GM12892 (cell line): Measurements from ENCODE around the gene CIC.

ENCODE experiments used
- POLR2A ChIP-seq: IDR thresholded peaks from 2 replicates; pipeline ENCODE4 v1.6.1; 2011; ENCODE audit warnings: low read depth, low read length, control low read depth
- POLR2AphosphoS5 ChIP-seq: IDR thresholded peaks from 2 replicates; pipeline ENCODE4 v1.6.1; 2011; ENCODE audit warnings: low read depth, low read length, control low read depth
- TAF1 ChIP-seq: IDR thresholded peaks from 2 replicates; pipeline ENCODE4 v1.6.1; 2011; ENCODE audit warnings: low read depth, mild to moderate bottlenecking, control low read depth, low read length, borderline replicate concordance

DNA sequence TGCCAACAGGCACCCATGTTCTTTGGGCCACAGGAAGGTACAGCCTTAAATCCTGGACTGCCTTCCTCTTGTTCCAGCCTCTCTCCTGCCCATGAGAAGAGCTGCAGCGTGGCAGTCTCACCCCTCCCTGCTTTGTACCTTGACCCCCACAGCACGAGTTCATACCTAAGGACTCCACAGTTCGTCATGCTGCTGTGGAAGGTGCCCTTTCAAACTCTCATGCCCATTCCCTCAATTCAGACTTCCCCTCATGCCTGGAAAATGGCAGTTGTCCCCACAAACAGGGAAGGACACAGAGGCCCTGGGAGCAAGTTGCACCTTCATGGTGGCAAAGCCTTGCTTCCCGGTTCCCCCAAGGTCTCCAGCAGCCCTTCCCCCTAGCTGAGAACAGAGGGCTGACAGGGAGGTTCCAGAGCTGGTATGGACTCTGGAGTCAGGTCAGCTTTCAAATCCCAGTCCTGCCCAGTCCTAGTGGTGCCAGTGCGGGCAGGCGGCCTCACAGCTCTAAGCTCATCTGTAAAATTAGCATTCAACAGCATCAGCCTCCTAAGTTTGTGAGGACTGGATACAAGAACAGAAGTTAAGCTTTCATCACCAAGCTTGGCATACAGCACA is 35.3 kb upstream of the CIC start:
- TF ChIP-seq POLR2A: no peak
- no peak for TF ChIP-seq POLR2AphosphoS5
- TF ChIP-seq TAF1: no peak
